Activated CD8-positive, alpha-beta T cell treated with anti-CD3 and anti-CD28 coated beads for 36 hours (primary cell): Measurements from ENCODE around the gene ARPP21. TPM values are rescaled to one million over a fixed set of nuclear protein-coding genes. Genes with fewer than 3 reads are reported as not detected.

Experiments used
- ATAC-seq: fragments of 200-7000 bp; cut with Tn5 transposase; one replicate; pipeline ENCODE4 v1.10.0; 2021; ENCODE audit warnings: mild to moderate bottlenecking, moderate library complexity
- CTCF ChIA-PET: fragments of 350-600 bp; sonication (Branson Sonifier 250); formaldehyde crosslinking; loops from one replicate; lab custom pipeline; 2021; ENCODE audit warnings: antibody characterized with exemption; lab: Charles Lee
- POLR2A ChIA-PET: fragments of 350-600 bp; sonication (Branson Sonifier 250); formaldehyde crosslinking; loops from one replicate; lab custom pipeline; 2021; ENCODE audit warnings: antibody characterized with exemption; lab: Charles Lee
- DNase-seq: peaks from one replicate; pipeline ENCODE4 v3.0.0-alpha.2; 2020
- H3K27ac Mint-ChIP-seq: one replicate; pipeline ENCODE4 v1.8.0; 2021; ENCODE audit warnings: mild to moderate bottlenecking, mixed read lengths
- H3K27me3 Mint-ChIP-seq: one replicate; pipeline ENCODE4 v1.8.0; 2021; ENCODE audit warnings: mixed read lengths
- H3K36me3 Mint-ChIP-seq: one replicate; pipeline ENCODE4 v1.8.0; 2021; ENCODE audit warnings: low read depth, mixed read lengths
- H3K4me1 Mint-ChIP-seq: one replicate; pipeline ENCODE4 v1.8.0; 2021; ENCODE audit warnings: low read depth, mixed read lengths
- H3K4me3 Mint-ChIP-seq: one replicate; pipeline ENCODE4 v1.8.0; 2021; ENCODE audit warnings: mild to moderate bottlenecking, moderate library complexity, mixed read lengths
- H3K9me3 Mint-ChIP-seq: one replicate; pipeline ENCODE4 v1.8.0; 2021; ENCODE audit warnings: mixed read lengths
- CTCF ChIP-seq: fragments of 200-600 bp; IDR thresholded peaks from one replicate; pipeline ENCODE4 v1.8.0; 2022; ENCODE audit warnings: antibody characterized with exemption, mild to moderate bottlenecking
- intact Hi-C: fragments of 100-400 bp; cut with micrococcal nuclease; formaldehyde crosslinking; loops from one replicate; pipeline ENCODE4 v1.10.0; 2022
- total RNA-seq, 2 experiments: library from RNA; stranded (reverse); gene quantifications; one replicate each; pipeline ENCODE4 v1.2.3, GENCODE V29; 2021

The ARPP21 gene
- total RNA-seq, 2 experiments from 2014 or later = not detected

- Mint-ChIP-seq H3K27ac (no peak overlapping the region), H3K9me3 (no peaks in the 10 kb centered on the region), H3K27me3 (no peaks in the 10 kb centered on the region), H3K36me3 (no peaks in the 10 kb centered on the region), H3K4me3 (no peak overlapping the region), H3K4me1 (no peaks in the 10 kb centered on the region)
- DNase-seq (no peak), ATAC-seq (no peak)
- ChIA-PET POLR2A (no interaction called here), CTCF (no interaction called here)
- intact Hi-C loops = no loop called here
- no peak for TF ChIP-seq CTCF
These were observed 84.3 kb downstream of the ARPP21 start for GRCh38 chr3:35723480-35724097.

GRCh38 chr3:35724106-35724505 is 84.8 kb downstream of the ARPP21 start:
- no peaks in the 10 kb centered on the region for H3K9me3 Mint-ChIP-seq
- intact Hi-C loops = no loop called here
- ChIA-PET POLR2A (interaction anchor here (0.6 kb wide), 1 partner anchor 39 kb away, joined by 3 read pairs; no protein-coding TSS in a partner anchor), CTCF (no interaction called here)
- ATAC-seq (no peak), DNase-seq (peak; percentile 2)
- no peaks in the 10 kb centered on the region for H3K27me3 Mint-ChIP-seq
- no peak for TF ChIP-seq CTCF
- H3K4me3 Mint-ChIP-seq = no peak overlapping the region
- no peaks in the 10 kb centered on the region for H3K4me1 Mint-ChIP-seq
- no peaks in the 10 kb centered on the region for H3K36me3 Mint-ChIP-seq
- H3K27ac Mint-ChIP-seq = no peak overlapping the region

DNA sequence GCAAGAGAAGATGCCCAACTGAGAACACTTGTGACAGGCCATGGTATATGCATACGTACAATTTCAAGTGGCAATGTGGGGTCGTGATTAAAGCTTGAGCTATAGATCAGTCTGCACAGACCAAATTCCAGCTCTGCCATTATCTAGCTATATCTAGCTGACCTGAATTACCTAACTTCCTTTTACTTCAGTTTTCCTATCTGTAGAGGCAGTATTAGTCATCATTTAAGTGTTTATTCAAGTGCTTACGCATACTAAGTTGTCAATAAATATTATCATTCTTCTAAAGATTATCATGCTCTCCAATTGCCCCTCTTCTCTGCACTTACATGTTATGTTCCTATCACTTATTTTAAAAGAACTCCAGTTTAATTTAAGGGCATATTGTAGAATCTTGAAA is 87.9 kb downstream of the ARPP21 start:
- ATAC-seq (no peak), DNase-seq (no peak)
- intact Hi-C loops = no loop called here
- Mint-ChIP-seq H3K27ac (no peak overlapping the region), H3K4me3 (no peak overlapping the region), H3K36me3 (no peaks in the 10 kb centered on the region), H3K4me1 (no peaks in the 10 kb centered on the region), H3K27me3 (no peaks in the 10 kb centered on the region), H3K9me3 (no peaks in the 10 kb centered on the region)
- POLR2A ChIA-PET = no interaction called here
- CTCF ChIA-PET = no interaction called here
- TF ChIP-seq CTCF = no peak

DNA sequence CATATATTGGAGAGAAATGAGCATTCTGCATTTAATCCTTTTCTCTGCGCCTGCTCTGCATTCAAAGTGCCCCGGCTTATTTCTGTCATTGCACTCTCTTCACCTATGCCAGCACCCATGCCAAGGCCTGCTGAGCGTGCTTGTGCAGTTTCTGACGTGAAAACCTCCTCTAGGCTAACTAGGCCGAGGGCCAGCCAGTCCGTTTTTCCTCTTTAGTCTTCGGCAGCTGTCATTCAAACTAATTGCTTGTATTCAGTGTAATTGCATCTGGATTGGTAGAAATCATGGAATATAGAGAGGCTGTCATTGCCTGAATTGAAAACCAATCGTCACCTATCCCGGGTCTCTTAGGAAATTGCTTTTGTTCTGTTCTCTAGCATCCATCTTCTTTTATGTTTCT is 94.0 kb downstream of the ARPP21 start:
- Mint-ChIP-seq H3K36me3 (no peaks in the 10 kb centered on the region), H3K4me3 (no peak overlapping the region), H3K4me1 (no peaks in the 10 kb centered on the region), H3K27ac (no peak overlapping the region), H3K9me3 (no peaks in the 10 kb centered on the region), H3K27me3 (no peaks in the 10 kb centered on the region)
- ChIA-PET CTCF (no interaction called here), POLR2A (no interaction called here)
- TF ChIP-seq CTCF = no peak
- DNase-seq = no peak
- ATAC-seq = no peak
- intact Hi-C loops = no loop called here

GRCh38 chr3:35733864-35734263 is 94.5 kb downstream of the ARPP21 start:
- DNase-seq = no peak
- intact Hi-C loops = no loop called here
- Mint-ChIP-seq H3K9me3 (no peaks in the 10 kb centered on the region), H3K36me3 (no peaks in the 10 kb centered on the region), H3K27me3 (no peaks in the 10 kb centered on the region), H3K4me1 (no peaks in the 10 kb centered on the region), H3K27ac (no peak overlapping the region), H3K4me3 (no peak overlapping the region)
- TF ChIP-seq CTCF = no peak
- POLR2A ChIA-PET = no interaction called here
- CTCF ChIA-PET = no interaction called here
- no peak for ATAC-seq
